ENCODE data around the gene ANKRD1. TPM values are rescaled to one million over a fixed set of nuclear protein-coding genes. Genes with fewer than 3 reads are reported as not detected.

ANKRD1 gene
- total RNA-seq (2012; rRNA removed): 8.9 and 118 TPM in 2 replicates

DNA sequence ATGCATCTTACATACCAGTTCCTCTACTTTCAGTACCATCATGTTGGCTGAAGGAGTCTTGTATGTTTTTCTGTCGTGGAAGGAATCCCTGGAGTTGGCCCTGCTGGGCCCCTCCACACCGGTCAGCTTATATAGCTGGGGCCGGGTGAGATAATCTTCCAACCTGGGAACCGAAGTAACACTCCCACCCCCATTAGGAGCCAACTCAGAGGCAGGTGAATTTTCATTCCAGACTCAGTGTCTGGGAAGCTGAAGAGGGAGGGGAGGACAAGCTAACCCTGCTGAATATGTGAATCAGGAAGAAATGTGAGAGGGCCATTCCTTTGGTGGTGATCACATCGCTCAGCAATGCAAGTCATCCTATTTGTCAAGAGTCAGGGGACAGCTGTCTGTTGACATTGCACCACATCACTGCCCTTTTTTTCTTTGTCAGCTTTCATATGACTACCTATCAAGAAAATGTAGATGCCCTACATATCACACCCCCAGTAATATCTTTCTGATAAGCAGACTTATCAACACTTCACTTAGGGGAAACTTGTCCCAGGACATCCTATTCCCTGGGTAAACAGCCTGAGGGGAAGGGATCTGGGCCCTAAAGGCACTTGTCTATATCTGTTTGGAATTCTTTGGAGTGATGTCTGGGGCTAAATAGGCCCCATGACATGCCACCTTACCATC, at the start of gene ANKRD1:
Gene ANKRD1 (minus strand): TSS at position 102 of the 681 bp plus-strand sequence. CDS start 60 bp downstream, at position 42.
- H3K27me3 ChIP-seq (ENCODE audit: control insufficient read depth, insufficient read depth, low read length): no peaks in the 10 kb centered on the region
- H3K9ac ChIP-seq (ENCODE audit: low read depth, low read length): peak within 1 kb of the TSS; percentile 86
- peaks cover 41% of the 10 kb centered on the region for H3K4me1 ChIP-seq (ENCODE audit: control insufficient read depth, insufficient read depth, low read length)
- H3K4me3 ChIP-seq (ENCODE audit: low read length): peak within 1 kb of the TSS; percentile 74
- H3K9me3 ChIP-seq (replicated peaks; ENCODE audit: low read length): no peaks in the 10 kb centered on the region
- peak within 1 kb of the TSS; percentile 82 for H3K4me2 ChIP-seq (ENCODE audit: low read length)
- peaks cover 31% of the 10 kb centered on the region for H3K36me3 ChIP-seq (ENCODE audit: insufficient read depth, low read length)

DNA sequence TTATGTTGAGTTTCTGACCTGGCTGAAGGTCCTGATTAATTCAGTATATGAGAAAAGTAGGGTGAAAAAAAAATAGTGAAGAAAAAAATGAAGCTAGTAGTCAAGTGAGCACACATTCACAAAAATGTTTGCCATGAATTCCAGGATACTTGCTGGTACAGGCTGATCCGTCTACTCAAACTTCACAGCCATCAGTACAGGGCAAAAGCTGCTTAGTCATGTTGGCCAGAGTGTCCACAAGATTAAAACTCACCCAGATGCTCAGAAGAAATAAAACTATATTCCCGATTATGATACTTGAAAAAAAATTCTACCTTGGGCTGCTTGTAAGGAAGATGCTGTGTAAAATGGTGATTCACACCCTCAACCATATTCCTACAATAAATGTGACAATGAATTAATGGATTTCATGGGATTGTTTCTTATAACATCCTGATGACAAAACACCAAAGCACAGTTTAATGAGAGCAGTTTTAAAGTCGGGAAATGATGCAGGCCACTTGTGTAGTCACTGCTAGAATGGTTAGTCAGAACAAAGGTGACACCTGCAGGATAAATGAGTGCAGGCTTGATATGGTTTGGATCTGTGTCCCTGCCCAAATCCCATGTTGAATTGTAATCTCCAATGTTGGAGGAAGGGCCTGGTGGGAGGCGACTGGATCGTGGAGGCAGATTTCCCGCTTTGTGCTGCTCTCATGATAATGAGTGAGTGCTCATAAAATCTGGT, 49.2 kb upstream of the ANKRD1 start:
- peaks cover 42% of the 10 kb centered on the region for H3K4me1 ChIP-seq (ENCODE audit: control insufficient read depth, insufficient read depth, low read length)
- H3K9ac ChIP-seq (ENCODE audit: low read depth, low read length): peak overlapping the region; percentile 74
- no peaks in the 10 kb centered on the region for H3K9me3 ChIP-seq (replicated peaks; ENCODE audit: low read length)
- H3K36me3 ChIP-seq (ENCODE audit: insufficient read depth, low read length): no peaks in the 10 kb centered on the region
- H3K4me2 ChIP-seq (ENCODE audit: low read length): peak overlapping the region; percentile 61
- H3K4me3 ChIP-seq (ENCODE audit: low read length): no peak overlapping the region
- H3K27me3 ChIP-seq (ENCODE audit: control insufficient read depth, insufficient read depth, low read length): no peaks in the 10 kb centered on the region

DNA sequence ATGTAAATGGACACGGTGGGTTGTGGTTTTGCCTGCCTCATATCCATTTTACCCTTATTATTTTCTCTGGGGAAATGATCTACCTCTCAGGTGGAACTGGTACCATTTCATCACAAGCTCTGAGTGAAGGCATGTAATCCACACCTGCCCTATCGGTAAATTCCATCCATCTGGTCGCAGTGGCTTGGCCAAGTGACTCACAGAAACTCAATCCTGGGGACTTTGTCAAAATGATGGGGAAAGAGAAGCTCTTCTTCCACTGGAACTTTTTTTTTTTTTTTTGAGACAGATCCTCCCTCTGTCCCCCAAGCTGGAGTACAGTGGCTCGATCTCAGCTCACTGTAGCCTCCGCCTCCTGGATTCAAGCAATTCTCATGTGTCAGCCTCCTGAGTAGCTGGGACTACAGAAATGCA, 48.2 kb upstream of the ANKRD1 start:
- Histone ChIP-seq H3K4me3 (ENCODE audit: low read length) (peak overlapping the region; percentile 33), H3K27me3 (ENCODE audit: control insufficient read depth, insufficient read depth, low read length) (no peaks in the 10 kb centered on the region), H3K4me1 (ENCODE audit: control insufficient read depth, insufficient read depth, low read length) (peaks cover 49% of the 10 kb centered on the region), H3K36me3 (ENCODE audit: insufficient read depth, low read length) (no peaks in the 10 kb centered on the region), H3K9me3 (replicated peaks; ENCODE audit: low read length) (no peaks in the 10 kb centered on the region), H3K9ac (ENCODE audit: low read depth, low read length) (peak overlapping the region; percentile 74), H3K4me2 (ENCODE audit: low read length) (peak overlapping the region; percentile 61)

GRCh38 chr10:90968328-90969081, 47.6 kb upstream of the ANKRD1 start:
- H3K4me2 ChIP-seq (ENCODE audit: low read length): peak overlapping the region; percentile 61
- peak overlapping the region; percentile 33 for H3K4me3 ChIP-seq (ENCODE audit: low read length)
- H3K27me3 ChIP-seq (ENCODE audit: control insufficient read depth, insufficient read depth, low read length): no peaks in the 10 kb centered on the region
- H3K9me3 ChIP-seq (replicated peaks; ENCODE audit: low read length): no peaks in the 10 kb centered on the region
- peak overlapping the region; percentile 74 for H3K9ac ChIP-seq (ENCODE audit: low read depth, low read length)
- H3K36me3 ChIP-seq (ENCODE audit: insufficient read depth, low read length): no peaks in the 10 kb centered on the region
- peaks cover 49% of the 10 kb centered on the region for H3K4me1 ChIP-seq (ENCODE audit: control insufficient read depth, insufficient read depth, low read length)

- H3K9ac ChIP-seq (ENCODE audit: low read depth, low read length): peak overlapping the region; percentile 16
- no peak overlapping the region for H3K4me3 ChIP-seq (ENCODE audit: low read length)
- H3K4me2 ChIP-seq (ENCODE audit: low read length): no peak overlapping the region
- H3K4me1 ChIP-seq (ENCODE audit: control insufficient read depth, insufficient read depth, low read length): peaks cover 49% of the 10 kb centered on the region
- no peaks in the 10 kb centered on the region for H3K9me3 ChIP-seq (replicated peaks; ENCODE audit: low read length)
- no peaks in the 10 kb centered on the region for H3K36me3 ChIP-seq (ENCODE audit: insufficient read depth, low read length)
- H3K27me3 ChIP-seq (ENCODE audit: control insufficient read depth, insufficient read depth, low read length): no peaks in the 10 kb centered on the region
These were observed 47.0 kb upstream of the ANKRD1 start for GRCh38 chr10:90967865-90968264.

GRCh38 chr10:90966146-90966545, 45.3 kb upstream of the ANKRD1 start:
- Histone ChIP-seq H3K9me3 (replicated peaks; ENCODE audit: low read length) (no peaks in the 10 kb centered on the region), H3K9ac (ENCODE audit: low read depth, low read length) (no peak overlapping the region), H3K27me3 (ENCODE audit: control insufficient read depth, insufficient read depth, low read length) (no peaks in the 10 kb centered on the region), H3K4me2 (ENCODE audit: low read length) (no peak overlapping the region), H3K36me3 (ENCODE audit: insufficient read depth, low read length) (no peaks in the 10 kb centered on the region), H3K4me3 (ENCODE audit: low read length) (no peak overlapping the region), H3K4me1 (ENCODE audit: control insufficient read depth, insufficient read depth, low read length) (peaks cover 56% of the 10 kb centered on the region)

- peaks cover 60% of the 10 kb centered on the region for H3K4me1 ChIP-seq (ENCODE audit: control insufficient read depth, insufficient read depth, low read length)
These were observed 44.8 kb upstream of the ANKRD1 start for GRCh38 chr10:90965720-90966119.

DNA sequence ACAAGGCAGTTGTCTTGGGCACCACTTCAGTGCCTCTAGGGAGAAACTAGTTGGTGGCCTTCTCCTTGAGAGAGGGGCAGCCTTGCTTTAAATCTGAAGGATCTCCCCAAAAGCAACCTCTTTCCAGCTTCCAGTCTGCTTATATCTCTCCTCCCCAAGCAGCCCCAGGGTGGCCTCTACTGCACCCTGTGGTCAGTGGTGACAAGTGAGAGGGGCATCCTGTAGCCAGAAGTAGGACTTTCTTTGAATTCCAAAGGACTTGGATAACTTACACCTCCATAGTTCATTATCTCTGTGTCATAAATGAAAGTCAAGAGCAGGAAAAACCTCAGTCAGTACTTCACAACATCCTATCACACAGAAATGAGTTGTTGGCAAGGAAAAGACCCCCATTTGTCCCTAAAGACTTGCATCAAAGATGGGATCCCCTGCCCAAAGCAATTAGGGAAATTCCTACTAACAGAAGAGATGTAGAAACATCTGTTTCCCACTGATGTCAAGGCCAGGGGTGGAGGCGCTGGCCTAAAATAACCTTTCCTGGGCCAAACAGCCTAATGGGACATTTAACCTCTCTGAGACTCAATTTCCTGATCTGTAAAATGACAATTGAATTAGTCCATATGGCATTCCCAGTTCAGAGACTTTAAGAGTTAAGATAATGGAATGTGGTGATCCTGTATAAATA, 44.0 kb upstream of the ANKRD1 start:
- H3K9me3 ChIP-seq (replicated peaks; ENCODE audit: low read length): no peaks in the 10 kb centered on the region
- no peaks in the 10 kb centered on the region for H3K36me3 ChIP-seq (ENCODE audit: insufficient read depth, low read length)
- H3K4me1 ChIP-seq (ENCODE audit: control insufficient read depth, insufficient read depth, low read length): peaks cover 60% of the 10 kb centered on the region
- H3K9ac ChIP-seq (ENCODE audit: low read depth, low read length): no peak overlapping the region
- no peaks in the 10 kb centered on the region for H3K27me3 ChIP-seq (ENCODE audit: control insufficient read depth, insufficient read depth, low read length)
- no peak overlapping the region for H3K4me3 ChIP-seq (ENCODE audit: low read length)
- no peak overlapping the region for H3K4me2 ChIP-seq (ENCODE audit: low read length)

More at GRCh38 chr10:90965720-90966119, 44.8 kb upstream of the ANKRD1 start:
- Histone ChIP-seq H3K4me3 (ENCODE audit: low read length) (no peak overlapping the region), H3K4me2 (ENCODE audit: low read length) (no peak overlapping the region), H3K9ac (ENCODE audit: low read depth, low read length) (no peak overlapping the region), H3K9me3 (replicated peaks; ENCODE audit: low read length) (no peaks in the 10 kb centered on the region), H3K27me3 (ENCODE audit: control insufficient read depth, insufficient read depth, low read length) (no peaks in the 10 kb centered on the region), H3K36me3 (ENCODE audit: insufficient read depth, low read length) (no peaks in the 10 kb centered on the region)

DNA sequence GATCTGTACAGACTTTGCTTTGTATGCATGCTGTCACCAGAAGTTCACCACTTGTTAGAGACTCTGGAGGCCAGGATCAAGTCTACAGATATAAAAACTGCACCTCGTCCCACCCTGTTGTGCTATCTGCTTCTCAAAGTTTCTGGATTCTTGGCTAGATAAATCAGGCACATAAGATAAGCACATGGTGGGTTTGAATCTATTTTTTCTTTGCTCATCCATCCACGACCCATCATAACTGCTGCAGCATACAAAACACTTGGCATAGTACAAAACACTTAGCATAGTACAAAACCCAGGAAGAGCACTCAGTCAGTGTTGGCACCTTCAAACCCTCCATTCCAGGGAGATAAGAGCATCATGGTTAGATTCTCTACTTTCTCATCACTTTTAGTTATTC, 42.4 kb upstream of the ANKRD1 start:
- H3K4me3 ChIP-seq (ENCODE audit: low read length): no peak overlapping the region
- H3K9ac ChIP-seq (ENCODE audit: low read depth, low read length): no peak overlapping the region
- H3K4me2 ChIP-seq (ENCODE audit: low read length): no peak overlapping the region
- peaks cover 60% of the 10 kb centered on the region for H3K4me1 ChIP-seq (ENCODE audit: control insufficient read depth, insufficient read depth, low read length)
- H3K27me3 ChIP-seq (ENCODE audit: control insufficient read depth, insufficient read depth, low read length): no peaks in the 10 kb centered on the region
- no peaks in the 10 kb centered on the region for H3K9me3 ChIP-seq (replicated peaks; ENCODE audit: low read length)
- no peaks in the 10 kb centered on the region for H3K36me3 ChIP-seq (ENCODE audit: insufficient read depth, low read length)

DNA sequence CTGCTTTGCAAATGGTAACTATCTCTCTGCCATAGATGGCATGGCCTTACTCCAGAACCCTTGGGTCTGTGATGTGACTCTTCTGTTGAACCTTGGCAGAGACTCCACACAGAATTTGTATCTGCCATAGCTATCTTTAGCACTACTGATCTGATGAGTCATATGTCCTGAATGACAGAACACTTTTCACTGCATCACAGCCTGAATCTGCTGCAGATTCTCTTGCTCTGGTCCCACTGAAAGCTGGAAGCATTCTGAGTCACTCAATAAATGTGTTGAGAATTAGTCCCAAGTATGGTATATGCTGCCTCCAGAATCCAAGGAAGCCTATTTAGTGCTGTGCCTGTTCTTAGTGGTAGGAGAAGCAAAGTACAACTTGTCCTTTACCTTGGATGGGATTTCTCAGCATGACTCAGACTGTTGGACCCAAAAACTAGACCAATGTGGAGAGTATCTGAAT, 39.5 kb upstream of the ANKRD1 start:
- Histone ChIP-seq H3K27me3 (ENCODE audit: control insufficient read depth, insufficient read depth, low read length) (no peaks in the 10 kb centered on the region), H3K36me3 (ENCODE audit: insufficient read depth, low read length) (no peaks in the 10 kb centered on the region), H3K4me1 (ENCODE audit: control insufficient read depth, insufficient read depth, low read length) (peaks cover 56% of the 10 kb centered on the region), H3K4me2 (ENCODE audit: low read length) (peak overlapping the region; percentile 12), H3K9me3 (replicated peaks; ENCODE audit: low read length) (no peaks in the 10 kb centered on the region), H3K4me3 (ENCODE audit: low read length) (no peak overlapping the region), H3K9ac (ENCODE audit: low read depth, low read length) (peak overlapping the region; percentile 46)

- Histone ChIP-seq H3K9ac (ENCODE audit: low read depth, low read length) (peak overlapping the region; percentile 46), H3K4me3 (ENCODE audit: low read length) (peak overlapping the region; percentile 6), H3K9me3 (replicated peaks; ENCODE audit: low read length) (no peaks in the 10 kb centered on the region), H3K36me3 (ENCODE audit: insufficient read depth, low read length) (no peaks in the 10 kb centered on the region), H3K4me2 (ENCODE audit: low read length) (peak overlapping the region; percentile 12), H3K27me3 (ENCODE audit: control insufficient read depth, insufficient read depth, low read length) (no peaks in the 10 kb centered on the region), H3K4me1 (ENCODE audit: control insufficient read depth, insufficient read depth, low read length) (peaks cover 50% of the 10 kb centered on the region)
These were observed 38.9 kb upstream of the ANKRD1 start for GRCh38 chr10:90959826-90960225.

Data from skeletal muscle satellite cell (primary cell).